Heart left ventricle (tissue), 13 donors: Measurements from ENCODE around the gene TRIM67.

ENCODE experiments used
- POLR2A ChIP-seq, 2 donors: fragments of 450-650 bp; IDR thresholded peaks; one replicate each; pipeline ENCODE4 v1.6.1; 2017; ENCODE audit warnings: antibody characterized with exemption in 2 of 2, mild to moderate bottlenecking in 2 of 2, moderate library complexity in 2 of 2
- TF ChIP-seq, protein P1 (sequence below), 12 donors: fragments of 200-600 bp; sonication (generic) in 4 of 12; IDR thresholded peaks; one replicate each; pipeline versions ENCODE4 v1.5.0 to v1.8.0; 2018 to 2022; ENCODE audit warnings: antibody characterized with exemption in 12 of 12, mild to moderate bottlenecking in 5 of 12
- donor health status: ischemic (EF 13 %, LVEDD 7.1; RV severe dilation, severe dysfunction).
- donor health status: DM: no; HTN: yes; CAD: no.
- donor health status: DM: no; HTN: no; CAD: no.
- donor health status: ischemic (EF 25% LVEDD 6.9; RV normal size, moderate dysfunction).
- donor health status: ischemic (EF 25% LVEDD 5.7; RV mildly dilated, moderate dysfunction).
- donor health status: ischemic (EF 35%, LVEDD 5.7; RV mildly dilated, moderate dysfunction).
- donor health status: nonischemic (EF 11% LVEDD 7.7; RV severe dilation, severe dysfunction).
- donor health status: DM: yes; HTN: yes; CAD: no.
- donor health status: PGD.
- donor health status: ischemic (EF 29% LVEDD 5.4; RV normal size, mild dysfunction).
- donor health status: nonischemic (EF 23%, LVEDD 6.1; RV moderate dilation, normal function).

DNA sequence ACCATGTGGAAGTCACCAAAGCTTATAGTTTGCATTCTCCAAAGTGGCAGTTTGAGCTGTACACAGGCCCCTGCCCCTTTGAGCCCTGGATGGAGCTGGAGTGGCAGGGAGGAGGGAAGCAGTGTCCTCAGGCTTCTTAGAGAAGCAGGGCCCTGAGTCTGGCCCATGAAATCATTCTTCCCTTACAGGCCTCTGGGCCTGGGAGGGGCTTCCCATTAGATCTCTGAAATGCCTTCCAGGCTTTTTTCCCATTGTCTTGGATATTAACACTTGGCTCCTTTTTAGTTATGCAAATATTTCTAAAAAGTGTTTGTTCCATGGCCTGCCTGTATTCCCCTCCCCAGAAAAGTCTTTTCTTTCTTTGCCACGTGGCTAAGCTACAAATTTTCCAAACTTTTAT, 10.0 kb upstream of the TRIM67 start:
- TF ChIP-seq, protein P1, sequence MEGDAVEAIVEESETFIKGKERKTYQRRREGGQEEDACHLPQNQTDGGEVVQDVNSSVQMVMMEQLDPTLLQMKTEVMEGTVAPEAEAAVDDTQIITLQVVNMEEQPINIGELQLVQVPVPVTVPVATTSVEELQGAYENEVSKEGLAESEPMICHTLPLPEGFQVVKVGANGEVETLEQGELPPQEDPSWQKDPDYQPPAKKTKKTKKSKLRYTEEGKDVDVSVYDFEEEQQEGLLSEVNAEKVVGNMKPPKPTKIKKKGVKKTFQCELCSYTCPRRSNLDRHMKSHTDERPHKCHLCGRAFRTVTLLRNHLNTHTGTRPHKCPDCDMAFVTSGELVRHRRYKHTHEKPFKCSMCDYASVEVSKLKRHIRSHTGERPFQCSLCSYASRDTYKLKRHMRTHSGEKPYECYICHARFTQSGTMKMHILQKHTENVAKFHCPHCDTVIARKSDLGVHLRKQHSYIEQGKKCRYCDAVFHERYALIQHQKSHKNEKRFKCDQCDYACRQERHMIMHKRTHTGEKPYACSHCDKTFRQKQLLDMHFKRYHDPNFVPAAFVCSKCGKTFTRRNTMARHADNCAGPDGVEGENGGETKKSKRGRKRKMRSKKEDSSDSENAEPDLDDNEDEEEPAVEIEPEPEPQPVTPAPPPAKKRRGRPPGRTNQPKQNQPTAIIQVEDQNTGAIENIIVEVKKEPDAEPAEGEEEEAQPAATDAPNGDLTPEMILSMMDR (IDR thresholded peaks at IDR 0.05), result no peak
- TF ChIP-seq POLR2A (IDR thresholded peaks at IDR 0.05), result no peak
